GM12892 (cell line): Measurements from ENCODE around the gene PHKA1.
"Not testable (repeated sequence)": the region's sequence is repeated elsewhere in the genome, so short reads cannot be mapped to it uniquely, and the experiment has no call there.

Experiments used
- DNase-seq: peaks from one replicate; pipeline ENCODE4 v3.0.0; 2011; ENCODE audit not compliant: insufficient read length
- FAIRE-seq: peaks from 2 replicates; lab custom pipeline; 2011; peaks lifted over from hg19 to GRCh38; lab: Jason Lieb, UNC
- POLR2A ChIP-seq: IDR thresholded peaks from 2 replicates; pipeline ENCODE4 v1.6.1; 2011; ENCODE audit warnings: low read depth, low read length, control low read depth
- POLR2AphosphoS5 ChIP-seq: IDR thresholded peaks from 2 replicates; pipeline ENCODE4 v1.6.1; 2011; ENCODE audit warnings: low read depth, low read length, control low read depth
- TAF1 ChIP-seq: IDR thresholded peaks from 2 replicates; pipeline ENCODE4 v1.6.1; 2011; ENCODE audit warnings: low read depth, mild to moderate bottlenecking, control low read depth, low read length, borderline replicate concordance

The PHKA1 gene

DNA sequence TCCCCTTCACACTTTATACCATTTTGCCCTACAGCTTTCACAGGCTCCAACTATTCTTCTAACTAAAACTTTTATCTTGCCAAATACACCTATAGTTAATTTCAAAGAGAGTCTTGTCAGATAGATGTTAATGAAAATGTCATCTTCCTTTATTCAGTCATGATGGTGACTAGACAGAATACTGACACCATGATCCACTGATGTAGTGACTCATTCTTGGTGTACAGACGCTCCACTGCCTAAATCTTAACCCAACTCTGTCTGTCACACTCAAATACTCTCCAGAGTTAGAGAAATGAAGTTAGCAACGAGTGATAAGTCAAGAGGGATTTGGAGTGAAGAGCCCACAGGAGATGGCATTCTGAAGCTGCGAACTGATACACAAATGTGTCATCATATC is 109.4 kb downstream of the PHKA1 start:
- TF ChIP-seq POLR2A (no peak), TAF1 (no peak)
- FAIRE-seq = no peak

DNA sequence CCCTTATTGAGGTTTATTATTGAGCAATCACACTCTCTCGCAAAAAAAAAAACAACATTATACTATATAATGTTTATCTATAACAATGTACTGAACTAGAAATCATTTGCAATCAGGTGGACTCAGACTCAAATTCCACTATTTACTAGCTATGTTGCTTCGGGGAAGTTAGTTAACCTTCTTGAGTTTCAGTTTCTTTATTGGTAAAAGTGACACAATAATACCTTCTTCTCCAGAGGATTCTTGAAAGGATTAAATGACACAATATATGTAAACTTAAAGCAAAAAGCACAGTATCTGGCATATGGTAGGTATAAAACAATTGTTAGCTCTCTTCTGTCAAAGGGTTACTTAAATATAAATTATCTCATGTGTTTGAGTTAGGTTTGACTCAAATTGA is 110.0 kb downstream of the PHKA1 start:
- FAIRE-seq (no peak), DNase-seq (no peak)
- no peak for TF ChIP-seq POLR2AphosphoS5

More for the DNA sequence above, 109.4 kb downstream of the PHKA1 start:
- DNase-seq = no peak

DNA sequence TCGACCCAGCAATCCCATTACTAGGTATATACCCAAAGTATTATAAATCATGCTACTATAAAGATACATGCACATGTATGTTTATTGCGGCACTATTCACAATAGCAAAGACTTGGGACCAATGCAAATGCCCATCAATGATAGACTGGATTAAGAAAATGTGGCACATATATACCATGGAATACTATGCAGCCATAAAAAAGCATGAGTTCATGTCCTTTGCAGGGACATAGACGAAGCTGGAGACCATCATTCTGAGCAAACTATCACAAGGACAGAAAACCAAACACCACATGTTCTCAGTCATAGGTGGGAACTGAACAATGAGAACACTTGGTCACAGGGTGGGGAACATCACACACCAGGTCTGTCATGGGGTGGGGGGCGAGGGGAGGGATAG is 123.1 kb downstream of the PHKA1 start:
- FAIRE-seq, DNase-seq: not testable (repeated sequence)

DNA sequence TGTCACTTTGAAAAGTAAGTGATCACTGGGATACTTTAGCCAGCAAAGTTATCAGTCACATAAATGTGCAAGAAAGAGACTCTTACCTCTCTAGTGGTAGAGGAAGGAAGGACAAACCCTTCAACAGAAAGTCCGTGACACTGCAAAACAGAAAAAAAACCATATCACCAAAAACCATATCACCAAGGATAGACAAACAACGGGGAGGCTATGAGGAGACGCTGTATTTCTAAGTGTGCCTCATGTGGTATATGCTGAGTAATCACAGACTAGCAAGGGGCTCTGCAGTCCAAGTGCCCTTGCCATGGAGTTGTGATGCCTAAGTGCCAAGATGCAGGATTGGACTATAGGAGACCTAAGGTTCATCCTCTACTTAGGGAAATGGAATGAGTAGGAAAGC is 129.9 kb downstream of the PHKA1 start:
- DNase-seq = no peak
- FAIRE-seq = no peak

DNA sequence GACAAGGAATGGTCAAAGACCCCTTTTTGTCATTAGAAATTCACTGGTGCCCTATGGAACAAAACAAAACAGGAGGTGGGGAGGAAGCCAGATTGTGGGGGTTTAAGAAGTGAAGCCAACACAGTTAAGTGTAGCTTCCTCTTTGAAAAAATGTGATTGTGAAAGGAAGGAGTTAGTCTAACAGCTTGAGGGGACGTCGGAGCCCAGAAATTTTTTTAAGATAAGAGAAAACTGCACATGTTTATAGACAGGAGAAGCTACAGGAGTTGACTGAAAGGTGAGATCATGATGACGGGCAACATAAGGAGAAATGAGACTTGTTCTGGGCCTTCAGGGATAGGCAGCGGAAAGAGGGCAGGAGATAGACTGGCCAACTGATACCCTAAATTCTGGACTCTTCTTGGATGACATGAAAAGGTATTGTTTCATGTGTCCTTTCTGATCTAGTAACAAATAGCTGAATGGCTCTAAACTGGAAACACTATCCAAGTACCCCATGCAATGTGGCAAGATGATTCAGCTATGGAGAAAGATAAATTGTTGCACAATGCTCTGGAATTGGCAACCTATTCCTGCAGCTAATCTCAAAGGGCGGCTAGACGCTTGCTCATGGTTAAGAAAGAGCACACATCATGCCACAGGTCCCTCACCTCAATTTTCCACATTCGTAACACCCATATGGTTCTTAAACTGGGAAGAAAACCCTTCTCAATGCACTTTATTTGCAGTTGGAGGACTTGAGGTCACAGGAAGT is 137.8 kb downstream of the PHKA1 start:
- TF ChIP-seq TAF1 (no peak), POLR2A (no peak), POLR2AphosphoS5 (no peak)
- DNase-seq (no peak), FAIRE-seq (no peak)

More for the DNA sequence above, 129.9 kb downstream of the PHKA1 start:
- TF ChIP-seq TAF1 (no peak), POLR2AphosphoS5 (no peak), POLR2A (no peak)

DNA sequence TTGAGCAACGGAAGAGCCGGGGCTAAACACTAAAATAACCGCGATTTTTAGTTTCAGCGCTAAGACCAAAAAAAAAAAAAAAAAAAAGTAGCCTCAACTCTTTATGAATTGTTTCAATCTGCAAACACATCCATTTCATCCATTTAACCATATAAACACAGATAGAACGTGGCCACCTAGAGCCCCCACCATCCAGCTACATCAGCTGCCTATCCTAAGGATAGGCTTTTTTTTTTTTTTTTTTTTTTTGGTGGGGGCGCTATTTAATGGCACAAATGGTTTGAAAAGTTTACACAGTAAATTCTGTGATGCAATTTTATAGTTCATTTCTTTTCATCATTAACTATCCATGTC is 141.0 kb downstream of the PHKA1 start:
- no peak for TF ChIP-seq TAF1
- no peak for TF ChIP-seq POLR2A
- TF ChIP-seq POLR2AphosphoS5 = no peak
- FAIRE-seq (no peak), DNase-seq (no peak)

DNA sequence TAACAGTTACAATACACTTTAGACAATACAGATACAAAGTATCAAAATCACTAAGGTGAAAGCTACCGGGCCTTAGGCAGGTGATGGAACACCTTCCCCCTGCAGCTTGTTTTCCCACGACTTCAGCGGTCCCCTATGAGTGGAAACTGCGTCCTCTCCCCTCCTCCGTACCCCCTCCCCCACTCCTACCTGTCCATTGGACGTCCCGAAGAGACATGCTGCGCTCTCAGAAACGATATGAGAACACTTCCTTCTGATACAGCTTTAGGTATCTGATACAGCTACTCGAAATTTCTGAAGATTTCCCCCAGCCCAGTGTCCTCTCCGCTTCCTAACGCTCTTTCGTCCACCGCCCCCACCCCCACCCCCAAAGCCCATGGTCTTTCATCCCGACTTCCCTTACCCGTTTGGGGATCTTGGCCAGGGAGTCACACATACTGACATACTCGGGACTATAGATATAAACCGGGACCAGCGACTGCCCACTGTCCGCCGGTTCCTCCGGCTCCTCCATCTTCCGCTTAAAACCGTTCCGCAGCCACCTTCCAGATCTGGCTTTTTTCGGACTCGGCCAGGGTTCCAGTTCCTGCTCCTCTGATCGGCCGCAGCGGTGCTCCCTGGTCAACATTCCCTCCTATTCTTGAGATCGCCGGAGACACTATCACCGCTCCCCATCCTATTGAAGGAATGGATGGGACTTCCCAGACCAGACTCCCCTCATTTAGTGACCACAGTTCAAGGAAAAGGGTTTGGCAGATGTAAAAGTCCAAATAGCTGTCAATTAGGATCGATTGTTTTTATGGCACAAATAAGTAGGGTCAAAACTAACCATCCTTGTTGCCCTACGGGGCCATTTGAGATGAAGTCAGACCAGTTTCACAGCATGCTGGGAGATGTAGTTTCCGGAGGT is 141.6 kb downstream of the PHKA1 start, which contains the start of gene HDAC8:
HDAC8 (minus strand) TSS at position 596 of the 910 bp plus-strand sequence; CDS start at position 514, 82 bp downstream.
- peak; percentile 27 for DNase-seq
- no peak for TF ChIP-seq POLR2A
- no peak for TF ChIP-seq POLR2AphosphoS5
- no peak for TF ChIP-seq TAF1
- no peak for FAIRE-seq

DNA sequence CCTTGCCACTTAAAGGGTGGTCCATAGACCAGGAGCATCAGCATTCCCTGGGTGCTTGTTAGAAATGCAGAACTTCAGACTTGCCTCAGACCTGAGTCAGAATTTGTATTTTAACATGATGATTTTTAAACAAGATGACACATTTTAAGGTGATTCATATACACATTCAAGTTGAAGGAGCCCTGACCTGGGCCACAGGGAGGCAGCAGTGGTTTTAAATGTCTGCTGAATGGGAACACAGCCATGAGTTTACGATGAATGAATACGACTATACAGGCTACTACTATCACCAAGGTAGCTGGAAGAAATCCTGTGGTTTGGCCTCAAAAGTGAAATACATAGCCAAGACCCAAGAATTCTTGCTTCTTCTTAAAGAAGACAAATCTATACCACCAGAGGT is 144.3 kb downstream of the PHKA1 start:
- TF ChIP-seq POLR2AphosphoS5 (no peak), POLR2A (no peak), TAF1 (no peak)
- FAIRE-seq (no peak), DNase-seq (no peak)

DNA sequence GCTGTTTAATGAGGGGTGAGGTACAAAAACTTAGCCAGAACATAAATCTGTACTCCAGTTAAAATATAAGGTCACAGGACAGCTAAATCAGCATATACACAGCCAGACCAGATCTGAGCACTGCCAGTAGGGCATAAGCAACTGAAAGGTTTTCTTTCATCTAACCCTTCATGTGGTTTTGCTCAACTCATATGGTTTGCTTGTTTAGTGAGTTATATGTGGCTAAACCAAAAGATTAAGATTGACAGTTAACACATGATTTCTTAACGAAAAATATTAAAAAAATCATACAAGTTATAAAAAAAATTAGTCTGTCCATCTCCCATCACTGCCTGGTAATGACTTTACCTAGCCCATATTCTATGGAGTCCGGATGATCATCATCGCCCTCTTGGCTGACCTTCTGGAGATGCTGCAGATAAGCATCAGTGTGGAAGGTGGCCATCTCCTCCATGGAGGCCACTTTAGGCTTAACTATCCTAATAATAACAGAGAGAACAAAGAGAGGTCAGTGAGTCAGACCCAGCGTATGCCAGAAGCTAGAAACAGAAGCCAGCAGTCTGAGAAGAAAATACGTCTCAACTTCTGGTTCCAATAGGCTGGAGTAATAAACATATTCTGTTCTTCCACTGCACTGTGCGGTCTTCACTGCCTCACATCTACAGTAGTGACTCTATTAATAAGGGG is 145.6 kb downstream of the PHKA1 start:
- DNase-seq (no peak), FAIRE-seq (no peak)
- TF ChIP-seq TAF1 (no peak), POLR2A (no peak), POLR2AphosphoS5 (no peak)

DNA sequence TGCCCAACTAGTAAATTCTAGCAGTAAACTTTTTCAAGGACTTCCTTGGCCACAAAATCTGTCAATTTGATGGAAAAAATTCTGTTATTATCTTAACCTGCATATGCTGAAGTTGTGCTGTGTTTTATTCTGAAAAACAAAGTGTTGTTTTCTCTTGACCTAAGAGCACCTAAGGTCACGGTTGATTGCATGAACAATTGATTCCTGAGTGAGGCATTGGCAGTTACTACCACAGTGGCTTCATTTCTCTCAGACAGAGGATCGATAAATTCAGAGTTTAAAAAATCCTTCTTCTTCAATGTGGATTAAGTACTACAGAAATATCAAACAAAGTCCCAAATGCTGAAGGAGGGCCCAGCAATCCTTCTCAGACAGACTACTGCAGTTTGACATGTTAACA is 147.7 kb downstream of the PHKA1 start:
- FAIRE-seq = no peak
- DNase-seq = no peak
- no peak for TF ChIP-seq POLR2AphosphoS5
- no peak for TF ChIP-seq TAF1
- no peak for TF ChIP-seq POLR2A

DNA sequence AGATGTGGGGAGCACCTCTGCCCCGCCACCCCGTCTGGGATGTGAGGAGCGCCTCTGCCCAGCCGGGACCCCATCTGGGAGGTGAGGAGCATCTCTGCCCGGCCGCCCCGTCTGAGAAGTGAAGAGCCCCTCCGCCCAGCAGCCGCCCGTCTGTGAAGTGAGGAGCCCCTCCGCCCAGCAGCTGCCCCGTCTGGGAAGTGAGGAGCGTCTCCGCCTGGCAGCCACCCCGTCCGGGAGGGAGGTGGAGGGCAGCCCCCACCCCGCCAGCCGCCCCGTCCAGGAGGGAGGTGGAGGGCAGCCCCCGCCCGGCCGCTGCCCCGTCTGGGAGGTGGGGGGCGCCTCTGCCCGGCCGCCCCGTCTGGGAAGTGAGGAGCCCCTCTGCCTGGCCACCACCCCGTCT is 154.5 kb downstream of the PHKA1 start:
- not testable (repeated sequence) for DNase-seq, FAIRE-seq
